Panc1 (cell line): ENCODE measurements around the gene GTPBP1. TPM values are rescaled to one million over a fixed set of nuclear protein-coding genes. Genes with fewer than 3 reads are reported as not detected.

ENCODE experiments used
- ATAC-seq: fragments of 200-7000 bp; cut with Tn5 transposase; 2 replicates; pipeline ENCODE4 v1.9.1; 2020; ENCODE audit warnings: mild to moderate bottlenecking, moderate library complexity
- BruUV-seq: library from RNA; stranded (reverse); fragments of 400-500 nt; replicated peaks from 2 replicates; lab custom pipeline; 2021; lab: Mats Ljungman, UMichigan
- CTCF ChIA-PET: fragments of 300-600 bp; sonication (Branson Sonifier 250); formaldehyde crosslinking; loops from one replicate; lab custom pipeline; 2022; ENCODE audit warnings: antibody characterized with exemption; lab: Charles Lee
- POLR2A ChIA-PET: fragments of 300-600 bp; sonication (Branson Sonifier 250); formaldehyde crosslinking; loops from one replicate; lab custom pipeline; 2022; ENCODE audit warnings: antibody characterized with exemption; lab: Charles Lee
- DNase-seq: peaks from one replicate; pipeline ENCODE4 v3.0.0-alpha.2; 2010; ENCODE audit warnings: low read depth, low spot score
- H3K27ac ChIP-seq: 2 replicates; pipeline ENCODE4 v1.5.1; 2011; ENCODE audit warnings: mild to moderate bottlenecking, low read length, inconsistent platforms
- H3K27me3 ChIP-seq: fragments of 200-500 bp; sonication (Bioruptor generic); 2 replicates; pipeline ENCODE4 v1.6.0; 2014; ENCODE audit warnings: low read length, inconsistent platforms; ENCODE audit not compliant: control insufficient read depth, insufficient read depth
- H3K36me3 ChIP-seq: fragments of 200-500 bp; sonication (Bioruptor generic); 2 replicates; pipeline ENCODE4 v1.5.1; 2014; ENCODE audit warnings: inconsistent platforms, mild to moderate bottlenecking, low read length, moderate library complexity; ENCODE audit not compliant: control insufficient read depth, insufficient read depth
- H3K4me1 ChIP-seq: 2 replicates; pipeline ENCODE4 v1.5.1; 2011; ENCODE audit warnings: inconsistent platforms, mild to moderate bottlenecking, low read length, moderate library complexity; ENCODE audit not compliant: control insufficient read depth, insufficient read depth
- H3K4me3 ChIP-seq, 2 experiments: 2 replicates each; pipeline ENCODE4 v1.5.1; 2011 to 2012; ENCODE audit warnings: low read depth in 2 of 2, low read length in 2 of 2, mild to moderate bottlenecking in 2 of 2, inconsistent platforms in 1 of 2, moderate library complexity in 1 of 2
- H3K9me3 ChIP-seq: fragments of 200-500 bp; sonication (Bioruptor generic); 2 replicates; pipeline ENCODE4 v1.5.1; 2014; ENCODE audit warnings: low read depth, mild to moderate bottlenecking, inconsistent platforms, low read length, moderate library complexity; ENCODE audit not compliant: control insufficient read depth, insufficient read depth
- POLR2AphosphoS5 ChIP-seq: IDR thresholded peaks from 2 replicates; pipeline ENCODE4 v1.6.1; 2012; ENCODE audit warnings: mild to moderate bottlenecking, low read depth, low read length, moderate library complexity
- SIN3A ChIP-seq: IDR thresholded peaks from 2 replicates; pipeline ENCODE4 v1.6.1; 2012; ENCODE audit warnings: low read depth, mild to moderate bottlenecking, low read length, moderate library complexity, borderline replicate concordance; ENCODE audit not compliant: insufficient read depth
- TCF7L2 ChIP-seq: IDR thresholded peaks from 2 replicates; pipeline ENCODE4 v1.6.1; 2011; ENCODE audit warnings: mild to moderate bottlenecking, low read depth, low read length, inconsistent platforms
- in situ Hi-C: cut with HindIII; loops from 2 replicates; pipeline ENCODE4 v1.10.0; 2016; ENCODE audit warnings: low sequenced_read_pairs, low pct_unique_long_range_greater_than_20kb
- intact Hi-C: fragments of 100-400 bp; cut with micrococcal nuclease; formaldehyde crosslinking; loops from one replicate; pipeline ENCODE4 v1.10.0; 2022; ENCODE audit not compliant: unreplicated experiment
- total RNA-seq: library from RNA; stranded (reverse); gene quantifications from one replicate; pipeline ENCODE4 v1.2.1, GENCODE V29; 2021; ENCODE audit not compliant: unreplicated experiment
- TF ChIP-seq, protein P1 (sequence below): fragments of 450-650 bp; IDR thresholded peaks from 2 replicates; pipeline ENCODE4 v1.5.1; 2017; ENCODE audit warnings: mild to moderate bottlenecking
- TF ChIP-seq, protein P2 (sequence below), 2 experiments: IDR thresholded peaks; 2 replicates each; pipeline ENCODE4 v1.6.1; 2011 to 2012; ENCODE audit warnings: low read depth in 2 of 2, control low read depth in 1 of 2, low read length in 1 of 2, mild to moderate bottlenecking in 1 of 2, moderate library complexity in 1 of 2; ENCODE audit not compliant: insufficient read depth in 1 of 2

GTPBP1 gene
- total RNA-seq, 1 experiment from 2014 or later: 25.5 TPM

DNA sequence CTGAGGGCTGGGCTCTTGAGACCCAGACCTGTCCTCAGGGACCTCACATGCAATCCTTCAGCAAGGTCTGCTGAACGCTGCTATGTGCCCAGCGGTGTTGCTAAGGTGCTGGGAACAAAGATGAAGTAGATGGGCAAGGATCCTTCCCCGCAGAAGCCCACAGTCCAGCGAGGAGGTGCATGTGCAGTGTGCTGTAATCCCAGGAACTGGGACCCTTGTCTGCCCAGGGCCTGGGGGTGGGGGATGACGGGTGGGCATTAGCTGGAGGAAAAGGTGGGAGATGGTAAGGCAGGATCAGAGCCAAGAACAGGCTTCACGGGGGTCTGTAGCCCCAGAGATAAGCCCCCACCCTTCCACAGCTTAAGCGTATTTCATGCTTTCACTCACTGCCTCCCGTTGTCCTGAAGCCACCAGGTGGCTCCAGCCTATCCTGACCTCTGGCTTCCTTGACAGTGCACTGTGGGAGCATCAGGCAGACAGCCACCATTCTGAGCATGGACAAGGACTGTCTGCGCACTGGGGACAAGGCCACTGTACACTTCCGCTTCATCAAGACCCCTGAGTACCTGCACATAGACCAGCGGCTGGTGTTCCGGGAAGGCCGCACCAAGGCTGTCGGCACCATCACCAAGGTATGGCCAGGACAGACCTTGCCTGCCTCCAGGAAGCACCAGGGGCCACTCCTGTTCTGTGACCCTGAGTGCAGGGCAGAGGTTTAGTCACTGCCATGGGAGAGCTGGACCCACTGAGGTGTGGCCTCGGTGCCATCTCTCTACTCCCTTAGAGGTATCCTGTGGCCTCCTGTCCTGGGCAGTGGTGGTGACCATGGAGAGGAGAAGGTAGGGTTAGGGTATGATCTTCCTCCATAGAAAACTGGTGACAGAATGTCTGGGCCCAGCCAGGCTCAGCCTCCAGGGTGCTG, 22.0 kb downstream of the GTPBP1 start:
- H3K4me1 ChIP-seq: no peaks in the 10 kb centered on the region
- TF ChIP-seq, protein P1, sequence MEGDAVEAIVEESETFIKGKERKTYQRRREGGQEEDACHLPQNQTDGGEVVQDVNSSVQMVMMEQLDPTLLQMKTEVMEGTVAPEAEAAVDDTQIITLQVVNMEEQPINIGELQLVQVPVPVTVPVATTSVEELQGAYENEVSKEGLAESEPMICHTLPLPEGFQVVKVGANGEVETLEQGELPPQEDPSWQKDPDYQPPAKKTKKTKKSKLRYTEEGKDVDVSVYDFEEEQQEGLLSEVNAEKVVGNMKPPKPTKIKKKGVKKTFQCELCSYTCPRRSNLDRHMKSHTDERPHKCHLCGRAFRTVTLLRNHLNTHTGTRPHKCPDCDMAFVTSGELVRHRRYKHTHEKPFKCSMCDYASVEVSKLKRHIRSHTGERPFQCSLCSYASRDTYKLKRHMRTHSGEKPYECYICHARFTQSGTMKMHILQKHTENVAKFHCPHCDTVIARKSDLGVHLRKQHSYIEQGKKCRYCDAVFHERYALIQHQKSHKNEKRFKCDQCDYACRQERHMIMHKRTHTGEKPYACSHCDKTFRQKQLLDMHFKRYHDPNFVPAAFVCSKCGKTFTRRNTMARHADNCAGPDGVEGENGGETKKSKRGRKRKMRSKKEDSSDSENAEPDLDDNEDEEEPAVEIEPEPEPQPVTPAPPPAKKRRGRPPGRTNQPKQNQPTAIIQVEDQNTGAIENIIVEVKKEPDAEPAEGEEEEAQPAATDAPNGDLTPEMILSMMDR: no peak
- POLR2A ChIA-PET: no interaction called here
- no TSS peak for BruUV-seq
- ATAC-seq (no peak), DNase-seq (no peak)
- H3K9me3 ChIP-seq: no peaks in the 10 kb centered on the region
- intact Hi-C loops (no loop called here), in situ Hi-C loops (no loop called here)
- H3K27me3 ChIP-seq: no peaks in the 10 kb centered on the region
- H3K4me3 ChIP-seq: no peak overlapping the region
- H3K36me3 ChIP-seq: no peaks in the 10 kb centered on the region; the same call in 1 of the 2 replicates
- CTCF ChIA-PET: no interaction called here
- no peak overlapping the region for H3K27ac ChIP-seq

DNA sequence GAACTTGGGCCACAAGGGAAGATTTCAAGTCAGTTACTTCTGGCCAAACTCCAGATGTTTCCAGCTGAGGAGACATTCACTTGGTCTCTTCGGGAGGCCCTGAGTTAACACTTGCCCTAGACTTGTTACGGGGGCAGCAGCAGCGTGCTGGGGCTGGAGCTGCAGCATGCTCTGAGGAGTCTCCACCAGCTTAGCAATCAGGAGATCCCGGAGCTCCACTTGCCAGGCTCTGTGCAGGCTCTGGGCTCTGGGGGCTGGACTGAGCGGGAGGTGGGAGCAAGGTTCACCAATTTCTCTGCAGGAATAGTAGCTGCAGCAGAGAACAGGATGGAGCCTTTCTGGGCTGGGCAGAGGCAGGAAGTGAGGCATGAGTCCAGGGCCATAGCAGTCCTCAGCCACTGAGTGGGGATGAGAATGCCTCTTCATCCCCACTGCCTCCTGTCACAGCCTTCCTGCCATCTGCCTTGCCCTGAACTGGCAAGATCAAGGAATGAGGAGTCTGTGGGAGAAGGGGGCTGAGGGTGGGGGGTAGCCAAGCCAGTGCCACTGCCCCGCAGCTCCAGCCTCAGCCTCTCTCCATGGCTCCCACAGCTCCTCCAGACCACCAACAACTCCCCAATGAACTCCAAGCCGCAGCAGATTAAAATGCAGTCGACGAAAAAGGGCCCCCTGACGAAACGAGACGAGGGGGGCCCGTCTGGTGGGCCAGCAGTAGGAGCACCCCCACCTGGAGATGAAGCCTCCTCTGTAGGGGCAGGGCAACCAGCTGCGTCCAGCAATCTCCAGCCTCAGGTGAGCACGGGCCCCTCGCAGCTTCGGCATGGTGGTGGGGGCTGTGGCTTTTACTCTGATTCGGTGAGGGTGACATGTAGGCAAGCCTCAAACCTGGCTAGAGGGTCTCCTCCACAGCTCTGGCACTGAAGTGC, 23.4 kb downstream of the GTPBP1 start:
- intact Hi-C loops: no loop called here
- Histone ChIP-seq H3K27me3 (no peaks in the 10 kb centered on the region), H3K9me3 (no peaks in the 10 kb centered on the region), H3K36me3 (no peaks in the 10 kb centered on the region; the same call in 1 of the 2 replicates), H3K4me1 (no peaks in the 10 kb centered on the region), H3K4me3 (no peak overlapping the region), H3K27ac (no peak overlapping the region)
- TF ChIP-seq, protein P1: no peak
- no peak for TF ChIP-seq TCF7L2
- no peak for TF ChIP-seq SIN3A
- TF ChIP-seq, protein P2, sequence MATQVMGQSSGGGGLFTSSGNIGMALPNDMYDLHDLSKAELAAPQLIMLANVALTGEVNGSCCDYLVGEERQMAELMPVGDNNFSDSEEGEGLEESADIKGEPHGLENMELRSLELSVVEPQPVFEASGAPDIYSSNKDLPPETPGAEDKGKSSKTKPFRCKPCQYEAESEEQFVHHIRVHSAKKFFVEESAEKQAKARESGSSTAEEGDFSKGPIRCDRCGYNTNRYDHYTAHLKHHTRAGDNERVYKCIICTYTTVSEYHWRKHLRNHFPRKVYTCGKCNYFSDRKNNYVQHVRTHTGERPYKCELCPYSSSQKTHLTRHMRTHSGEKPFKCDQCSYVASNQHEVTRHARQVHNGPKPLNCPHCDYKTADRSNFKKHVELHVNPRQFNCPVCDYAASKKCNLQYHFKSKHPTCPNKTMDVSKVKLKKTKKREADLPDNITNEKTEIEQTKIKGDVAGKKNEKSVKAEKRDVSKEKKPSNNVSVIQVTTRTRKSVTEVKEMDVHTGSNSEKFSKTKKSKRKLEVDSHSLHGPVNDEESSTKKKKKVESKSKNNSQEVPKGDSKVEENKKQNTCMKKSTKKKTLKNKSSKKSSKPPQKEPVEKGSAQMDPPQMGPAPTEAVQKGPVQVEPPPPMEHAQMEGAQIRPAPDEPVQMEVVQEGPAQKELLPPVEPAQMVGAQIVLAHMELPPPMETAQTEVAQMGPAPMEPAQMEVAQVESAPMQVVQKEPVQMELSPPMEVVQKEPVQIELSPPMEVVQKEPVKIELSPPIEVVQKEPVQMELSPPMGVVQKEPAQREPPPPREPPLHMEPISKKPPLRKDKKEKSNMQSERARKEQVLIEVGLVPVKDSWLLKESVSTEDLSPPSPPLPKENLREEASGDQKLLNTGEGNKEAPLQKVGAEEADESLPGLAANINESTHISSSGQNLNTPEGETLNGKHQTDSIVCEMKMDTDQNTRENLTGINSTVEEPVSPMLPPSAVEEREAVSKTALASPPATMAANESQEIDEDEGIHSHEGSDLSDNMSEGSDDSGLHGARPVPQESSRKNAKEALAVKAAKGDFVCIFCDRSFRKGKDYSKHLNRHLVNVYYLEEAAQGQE (IDR thresholded peaks at IDR 0.05; ENCODE audit: insufficient read depth in 1 of 2, low read depth in 2 of 2, low read length in 1 of 2): no peak
- TF ChIP-seq POLR2AphosphoS5: no peak
- BruUV-seq: no TSS peak
- DNase-seq (no peak), ATAC-seq (no peak)
- ChIA-PET CTCF (no interaction called here), POLR2A (interaction anchor here (0.6 kb wide), 1 partner anchor 575 kb away, joined by 5 read pairs; no protein-coding TSS in a partner anchor)
- in situ Hi-C loops: no loop called here
